Subcutaneous adipose tissue (tissue), 4 donors: ENCODE data around the gene CBX7. TPM values are rescaled to one million over a fixed set of nuclear protein-coding genes. Genes with fewer than 3 reads are reported as not detected.

ENCODE experiments used
- CTCF ChIP-seq: fragments of 450-650 bp; IDR thresholded peaks from one replicate; pipeline ENCODE4 v1.5.1; 2016; ENCODE audit warnings: low read depth, mild to moderate bottlenecking, control low read depth, antibody characterized with exemption, moderate library complexity
- total RNA-seq, 4 donors: library from RNA; depleted of rRNA; stranded (reverse); fragments of >200 nt; gene quantifications; one replicate each; pipeline ENCODE4 v1.1.0, GENCODE V29; 2016

CBX7 gene
- total RNA-seq, 4 donors from 2014 or later = 37.4 to 74.2 (median 50.7) TPM

- TF ChIP-seq CTCF = no peak
These were observed 14.0 kb downstream of the CBX7 start for GRCh38 chr22:39138357-39138997.

GRCh38 chr22:39136317-39136716, 16.2 kb downstream of the CBX7 start:
- no peak for TF ChIP-seq CTCF

GRCh38 chr22:39135092-39135896, 17.2 kb downstream of the CBX7 start:
- TF ChIP-seq CTCF = no peak

- TF ChIP-seq CTCF = no peak
These were observed 18.0 kb downstream of the CBX7 start for GRCh38 chr22:39134366-39135091.

GRCh38 chr22:39133871-39134270, 18.6 kb downstream of the CBX7 start:
- no peak for TF ChIP-seq CTCF

- TF ChIP-seq CTCF = no peak
These were observed 19.5 kb downstream of the CBX7 start for GRCh38 chr22:39132871-39133524.
